ENCODE results near the gene DDX39B.

DDX39B gene

GRCh38 chr6:31483392-31483791, 58.4 kb downstream of the DDX39B start:
- no peak for DNase-seq (ENCODE audit: low read depth)

GRCh38 chr6:31480574-31480973, 61.2 kb downstream of the DDX39B start:
- no peak for DNase-seq (ENCODE audit: low read depth)
